HFF-Myc (cell line): ENCODE results near the gene TADA1.

Experiments
- DNase-seq: peaks from one replicate; pipeline ENCODE4 v3.0.0-alpha.2; 2011; ENCODE audit warnings: low read depth; ENCODE audit errors: extremely low read depth
- H3K4me3 ChIP-seq: replicated peaks from 2 replicates; pipeline ENCODE4 v1.5.1; 2011; ENCODE audit warnings: low read depth, mild to moderate bottlenecking, control low read depth, low read length
- CTCF ChIP-seq: IDR thresholded peaks from 2 replicates; pipeline ENCODE4 v1.5.1; 2012; ENCODE audit warnings: mild to moderate bottlenecking, low read depth, low read length, control low read depth; ENCODE audit errors: missing control alignments

TADA1 gene

GRCh38 chr1:166819974-166820373 is 56.1 kb downstream of the TADA1 start:
- TF ChIP-seq CTCF: no peak
- no peak overlapping the region for H3K4me3 ChIP-seq
- no peak for DNase-seq

- no peak for DNase-seq
- no peak for TF ChIP-seq CTCF
Observed at GRCh38 chr1:166814611-166815010, 61.5 kb downstream of the TADA1 start.

GRCh38 chr1:166813508-166814223 is 62.4 kb downstream of the TADA1 start:
- TF ChIP-seq CTCF: no peak
- no peak for DNase-seq
- no peak overlapping the region for H3K4me3 ChIP-seq

More at GRCh38 chr1:166814611-166815010, 61.5 kb downstream of the TADA1 start:
- no peak overlapping the region for H3K4me3 ChIP-seq

- no peak for TF ChIP-seq CTCF
- DNase-seq: no peak
- no peak overlapping the region for H3K4me3 ChIP-seq
Observed at GRCh38 chr1:166811691-166812090, 64.4 kb downstream of the TADA1 start.

- H3K4me3 ChIP-seq: no peak overlapping the region
- DNase-seq: no peak
- TF ChIP-seq CTCF: no peak
Observed at GRCh38 chr1:166808952-166809351, 67.1 kb downstream of the TADA1 start.
